Thyroid gland (tissue), 4 donors: Measurements from ENCODE around the gene CDC42EP2.

Source experiments
- CTCF ChIP-seq, 6 experiments: fragments of 200-600 bp in 3 of 6; fragments of 450-650 bp in 3 of 6; sonication (generic) in 3 of 6; IDR thresholded peaks; one replicate each; pipeline ENCODE4 v1.5.1; 2016 to 2019; ENCODE audit warnings: antibody characterized with exemption in 6 of 6, mild to moderate bottlenecking in 2 of 6, inconsistent platforms in 1 of 6, moderate library complexity in 1 of 6
- POLR2A ChIP-seq, 2 donors: fragments of 450-650 bp; IDR thresholded peaks; one replicate each; pipeline ENCODE4 v1.6.1; 2017; ENCODE audit warnings: antibody characterized with exemption in 2 of 2, mild to moderate bottlenecking in 2 of 2, moderate library complexity in 1 of 2

- no peak for TF ChIP-seq POLR2A (IDR thresholded peaks at IDR 0.05)
- no peak for TF ChIP-seq CTCF (IDR thresholded peaks at IDR 0.05)
These were observed 3.9 kb upstream of the CDC42EP2 start for GRCh38 chr11:65310736-65311135.
